Activated naive CD4-positive, alpha-beta T cell treated with anti-CD3 and anti-CD28 coated beads, Interleukin-2, amount 50 U/mL, for 24 hours (primary cell): ENCODE data around the gene C8A.

Experiments used
- H3K27ac Mint-ChIP-seq: one replicate; pipeline ENCODE4 v1.8.0; 2021; ENCODE audit warnings: mild to moderate bottlenecking, mixed read lengths
- H3K27me3 Mint-ChIP-seq: one replicate; pipeline ENCODE4 v1.8.0; 2021; ENCODE audit warnings: mixed read lengths
- H3K36me3 Mint-ChIP-seq: one replicate; pipeline ENCODE4 v1.8.0; 2021; ENCODE audit warnings: mixed read lengths
- H3K4me1 Mint-ChIP-seq: one replicate; pipeline ENCODE4 v1.8.0; 2021; ENCODE audit warnings: mixed read lengths
- H3K4me3 Mint-ChIP-seq: one replicate; pipeline ENCODE4 v1.8.0; 2021; ENCODE audit warnings: mild to moderate bottlenecking, mixed read lengths
- H3K9me3 Mint-ChIP-seq: one replicate; pipeline ENCODE4 v1.8.0; 2021; ENCODE audit warnings: mixed read lengths

C8A gene

DNA sequence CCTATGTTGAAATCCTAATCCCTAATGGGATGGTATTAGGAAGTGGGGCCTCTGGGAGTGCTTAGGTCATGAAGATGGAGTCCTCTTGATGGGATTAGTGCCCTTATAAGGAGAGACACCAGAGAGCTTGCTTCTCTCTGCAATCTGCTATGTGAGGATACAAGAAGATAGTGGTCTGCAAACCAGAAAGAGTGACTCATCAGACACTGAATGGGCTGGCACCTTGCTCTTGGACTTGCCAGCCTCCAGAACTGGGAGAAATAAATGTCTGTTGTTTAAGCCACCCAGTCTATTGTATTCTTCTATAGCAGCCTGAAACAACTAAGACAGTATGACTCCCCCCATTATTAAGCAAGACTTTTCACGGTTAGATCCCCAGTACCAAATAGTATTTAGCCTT is 67.9 kb downstream of the C8A start:
- Mint-ChIP-seq H3K27me3 (peaks cover 3% of the 10 kb centered on the region), H3K4me3 (no peak overlapping the region), H3K9me3 (no peaks in the 10 kb centered on the region), H3K36me3 (no peaks in the 10 kb centered on the region), H3K4me1 (no peaks in the 10 kb centered on the region), H3K27ac (no peak overlapping the region)

DNA sequence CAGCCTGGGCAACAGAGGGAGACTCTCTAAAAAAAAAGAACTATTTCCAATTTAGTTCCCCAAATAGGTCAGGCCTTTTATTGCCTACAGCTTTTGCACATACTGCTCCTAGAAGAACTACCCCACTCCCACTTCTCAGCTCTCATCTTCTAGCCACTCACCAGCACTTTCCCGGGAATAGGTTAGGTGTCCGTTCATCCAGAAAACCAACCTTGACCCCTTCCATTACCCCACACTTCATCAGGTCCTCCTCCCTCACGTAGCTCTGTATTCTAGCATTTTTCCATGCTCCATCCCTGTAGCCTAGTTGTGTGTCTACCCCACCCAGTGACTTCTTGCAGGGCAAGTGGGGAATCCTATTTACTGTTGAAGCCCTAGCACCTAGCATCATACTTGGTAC is 68.6 kb downstream of the C8A start:
- H3K9me3 Mint-ChIP-seq: no peaks in the 10 kb centered on the region
- H3K4me3 Mint-ChIP-seq: no peak overlapping the region
- no peaks in the 10 kb centered on the region for H3K4me1 Mint-ChIP-seq
- H3K36me3 Mint-ChIP-seq: no peaks in the 10 kb centered on the region
- no peak overlapping the region for H3K27ac Mint-ChIP-seq
- peaks cover 3% of the 10 kb centered on the region for H3K27me3 Mint-ChIP-seq

DNA sequence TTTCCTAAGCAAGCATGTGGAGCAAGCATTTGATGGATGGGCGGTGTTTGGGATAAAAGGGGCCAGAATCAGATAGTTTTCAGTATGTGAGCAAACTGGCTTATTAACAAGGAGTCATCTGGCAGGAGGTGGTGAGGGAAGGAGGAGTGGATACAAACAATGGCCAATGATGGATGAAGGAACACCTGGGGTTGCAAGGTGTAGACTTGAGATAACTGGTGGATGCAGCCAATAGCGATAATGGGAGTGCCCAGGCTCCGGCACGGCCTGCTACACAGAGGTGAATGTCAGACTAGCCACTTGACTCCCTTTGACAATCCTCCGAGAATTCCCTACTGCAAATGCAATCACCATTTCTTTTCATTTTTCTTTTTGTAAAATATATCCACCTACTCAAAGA is 69.5 kb downstream of the C8A start:
- Mint-ChIP-seq H3K4me1 (no peaks in the 10 kb centered on the region), H3K27ac (no peak overlapping the region), H3K4me3 (no peak overlapping the region)

DNA sequence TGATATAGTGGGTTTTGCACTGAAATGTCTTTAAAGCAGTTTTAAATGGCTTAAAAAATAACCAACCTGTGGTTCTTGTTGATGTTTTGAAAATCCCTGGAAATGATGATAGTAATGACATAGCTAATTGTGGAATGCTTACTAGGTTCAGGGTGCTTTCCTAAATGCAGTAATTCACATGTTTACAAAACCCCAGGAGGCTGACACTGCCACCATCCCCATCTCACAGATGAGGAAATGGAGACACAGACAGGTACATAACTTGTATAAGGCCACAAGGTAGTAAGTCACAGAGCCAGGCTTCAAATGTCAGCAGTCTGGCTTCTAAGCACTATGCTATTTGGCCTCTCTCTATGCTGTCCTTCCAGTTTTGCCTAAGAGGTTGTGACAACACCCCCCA is 70.6 kb downstream of the C8A start:
- Mint-ChIP-seq H3K27ac (no peak overlapping the region), H3K36me3 (no peaks in the 10 kb centered on the region), H3K9me3 (no peaks in the 10 kb centered on the region), H3K4me1 (no peaks in the 10 kb centered on the region), H3K27me3 (peaks cover 2% of the 10 kb centered on the region), H3K4me3 (no peak overlapping the region)

More for the DNA sequence above, 69.5 kb downstream of the C8A start:
- H3K36me3 Mint-ChIP-seq: no peaks in the 10 kb centered on the region
- H3K27me3 Mint-ChIP-seq: peaks cover 2% of the 10 kb centered on the region
- no peaks in the 10 kb centered on the region for H3K9me3 Mint-ChIP-seq

DNA sequence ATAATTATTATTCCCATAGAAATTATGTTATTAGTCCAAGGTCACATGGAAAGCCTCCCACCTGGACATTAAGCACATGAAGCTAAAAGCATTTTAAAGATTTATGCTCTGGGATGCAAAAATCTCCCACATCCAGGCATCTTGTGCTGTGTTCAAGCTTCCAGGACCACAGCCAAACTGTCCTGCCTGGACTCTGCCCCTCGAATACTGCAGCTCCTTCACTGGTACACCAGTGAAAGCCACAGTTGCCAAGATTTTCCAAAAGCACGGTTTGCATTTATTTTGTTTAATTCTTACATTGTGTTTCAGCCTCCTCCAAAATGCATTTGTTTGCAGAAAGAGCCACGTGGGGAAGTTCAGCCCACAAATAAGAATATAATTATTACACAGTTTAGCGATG is 72.6 kb downstream of the C8A start:
- no peak overlapping the region for H3K4me3 Mint-ChIP-seq
- no peak overlapping the region for H3K27ac Mint-ChIP-seq
- no peaks in the 10 kb centered on the region for H3K36me3 Mint-ChIP-seq
- no peaks in the 10 kb centered on the region for H3K4me1 Mint-ChIP-seq
- H3K9me3 Mint-ChIP-seq: no peaks in the 10 kb centered on the region
- H3K27me3 Mint-ChIP-seq: peaks cover 3% of the 10 kb centered on the region

DNA sequence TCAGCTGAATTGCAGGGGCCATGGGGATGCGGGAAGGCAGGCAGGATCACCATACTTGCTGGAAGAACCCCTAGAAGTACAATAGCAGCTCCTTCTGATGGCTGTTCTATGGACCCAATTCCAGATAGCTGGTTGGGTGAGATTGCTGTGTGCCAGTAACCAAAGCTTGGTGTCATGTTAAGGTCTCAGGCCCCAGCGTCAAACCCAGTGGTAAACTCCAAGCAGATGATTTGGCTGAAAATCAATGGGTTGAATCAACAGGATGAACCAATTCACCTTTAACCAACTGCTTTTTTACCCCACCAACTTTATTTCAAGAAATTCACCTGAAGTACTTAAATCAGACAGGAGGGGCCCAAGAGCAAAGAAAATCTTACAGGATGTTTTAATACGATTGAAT is 73.4 kb downstream of the C8A start:
- no peaks in the 10 kb centered on the region for H3K4me1 Mint-ChIP-seq
- H3K27me3 Mint-ChIP-seq: peaks cover 3% of the 10 kb centered on the region
- no peaks in the 10 kb centered on the region for H3K36me3 Mint-ChIP-seq
- H3K9me3 Mint-ChIP-seq: no peaks in the 10 kb centered on the region
- no peak overlapping the region for H3K27ac Mint-ChIP-seq
- H3K4me3 Mint-ChIP-seq: no peak overlapping the region

DNA sequence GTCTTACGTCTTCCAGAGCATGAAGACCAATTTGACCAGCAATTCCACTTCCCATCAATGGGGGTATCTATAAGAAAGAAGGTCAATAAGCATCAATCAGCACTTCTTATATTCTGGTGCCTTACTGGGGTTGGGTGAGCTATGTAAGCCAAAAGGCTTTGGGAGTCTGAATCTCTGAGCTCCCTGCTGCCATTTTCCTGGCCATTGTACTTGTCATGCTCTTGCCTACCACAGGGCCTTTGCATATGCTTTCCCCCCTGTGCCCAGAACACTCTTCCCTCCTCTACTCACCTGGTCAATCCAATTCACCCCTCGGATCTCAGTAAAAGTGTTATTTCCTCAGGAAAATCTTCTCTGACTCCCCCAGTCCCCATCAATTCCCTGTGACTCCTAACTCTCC is 74.9 kb downstream of the C8A start:
- Mint-ChIP-seq H3K4me1 (no peaks in the 10 kb centered on the region), H3K9me3 (no peaks in the 10 kb centered on the region), H3K36me3 (no peaks in the 10 kb centered on the region), H3K27ac (no peak overlapping the region), H3K27me3 (peaks cover 3% of the 10 kb centered on the region), H3K4me3 (no peak overlapping the region)

DNA sequence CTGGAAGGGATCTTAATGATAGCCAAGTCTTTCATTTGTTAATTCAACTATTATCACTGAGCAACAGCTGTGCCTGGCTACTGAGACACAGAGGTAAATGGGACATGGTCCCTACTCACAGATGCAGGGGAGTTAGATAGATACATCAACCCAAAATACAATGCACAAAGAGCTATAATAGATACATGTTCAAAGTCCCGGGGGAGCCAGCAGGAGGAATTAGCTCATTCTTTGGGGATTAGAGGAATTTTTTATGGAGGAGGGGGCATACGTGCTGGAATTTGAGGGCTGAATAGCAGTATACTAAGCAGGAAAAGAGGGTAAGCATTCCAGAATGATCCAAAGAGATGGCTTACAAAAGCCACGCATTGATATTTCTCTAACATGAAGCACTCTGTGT is 76.6 kb downstream of the C8A start:
- H3K36me3 Mint-ChIP-seq: no peaks in the 10 kb centered on the region
- H3K4me1 Mint-ChIP-seq: no peaks in the 10 kb centered on the region
- no peak overlapping the region for H3K27ac Mint-ChIP-seq
- H3K27me3 Mint-ChIP-seq: peaks cover 3% of the 10 kb centered on the region
- H3K4me3 Mint-ChIP-seq: no peak overlapping the region
- no peaks in the 10 kb centered on the region for H3K9me3 Mint-ChIP-seq

DNA sequence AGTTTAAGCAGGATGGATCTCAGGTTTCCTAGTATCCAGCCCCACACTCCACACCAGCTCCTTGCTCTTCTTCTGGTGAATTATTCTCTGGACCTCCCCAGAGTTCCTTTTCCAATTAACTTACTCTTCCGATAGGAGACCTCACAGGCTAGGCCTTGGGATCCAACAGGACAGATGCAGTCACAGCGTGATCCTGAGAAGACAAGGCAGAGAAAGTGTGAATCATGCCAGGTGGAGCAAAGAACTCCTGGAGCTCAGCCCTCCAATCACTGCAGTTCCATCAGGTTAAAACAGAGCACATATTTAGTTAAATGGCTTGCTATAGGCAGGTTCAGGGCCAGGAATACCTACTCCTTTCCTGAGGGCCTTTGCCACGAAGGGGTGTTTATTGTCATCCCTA is 77.1 kb downstream of the C8A start:
- no peak overlapping the region for H3K4me3 Mint-ChIP-seq
- no peak overlapping the region for H3K27ac Mint-ChIP-seq
- H3K36me3 Mint-ChIP-seq: no peaks in the 10 kb centered on the region
- no peaks in the 10 kb centered on the region for H3K9me3 Mint-ChIP-seq
- no peaks in the 10 kb centered on the region for H3K4me1 Mint-ChIP-seq
- H3K27me3 Mint-ChIP-seq: peaks cover 3% of the 10 kb centered on the region

DNA sequence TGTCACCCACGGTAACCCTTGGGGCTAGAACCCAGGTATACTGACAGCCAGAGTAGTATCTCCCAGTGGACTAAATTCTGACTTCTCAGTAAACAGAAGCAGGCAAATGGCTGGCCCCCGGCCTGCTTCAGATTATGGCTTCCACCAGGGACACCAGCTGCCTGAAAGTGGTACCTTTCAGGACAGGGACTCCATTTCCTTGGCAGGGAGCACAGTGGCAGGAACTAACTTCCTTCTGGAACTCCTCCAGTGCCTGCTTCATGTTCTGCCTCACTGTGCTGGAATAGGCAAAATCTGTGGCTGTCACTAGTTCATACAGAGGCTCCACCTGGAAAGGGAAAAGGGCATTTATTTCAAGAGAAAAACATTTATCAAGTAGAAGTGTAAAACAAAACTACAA is 78.6 kb downstream of the C8A start:
- H3K9me3 Mint-ChIP-seq: no peaks in the 10 kb centered on the region

DNA sequence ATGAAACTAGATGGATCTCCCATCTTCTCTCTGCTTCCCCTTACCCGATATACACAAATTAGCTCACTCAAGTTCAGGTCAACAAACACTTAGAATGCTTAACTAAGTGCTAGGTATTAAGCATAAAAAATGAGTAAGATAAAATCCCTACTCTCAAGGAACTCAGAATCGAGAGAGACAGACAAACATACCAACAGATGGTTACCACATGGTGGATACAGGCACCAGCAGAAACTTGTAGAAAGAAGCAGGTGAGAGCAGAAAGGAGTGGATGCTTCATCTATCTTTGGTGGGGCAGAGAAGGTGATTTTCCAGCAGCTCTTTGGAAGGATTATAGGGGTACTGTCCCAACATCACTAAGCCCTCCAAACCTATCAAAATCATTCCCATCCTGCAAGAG is 79.0 kb downstream of the C8A start:
- H3K4me1 Mint-ChIP-seq: no peaks in the 10 kb centered on the region
- no peaks in the 10 kb centered on the region for H3K36me3 Mint-ChIP-seq
- H3K27ac Mint-ChIP-seq: no peak overlapping the region
- peaks cover 3% of the 10 kb centered on the region for H3K27me3 Mint-ChIP-seq
- H3K4me3 Mint-ChIP-seq: no peak overlapping the region
- no peaks in the 10 kb centered on the region for H3K9me3 Mint-ChIP-seq

More for the DNA sequence above, 78.6 kb downstream of the C8A start:
- no peaks in the 10 kb centered on the region for H3K4me1 Mint-ChIP-seq
- H3K27me3 Mint-ChIP-seq: peaks cover 3% of the 10 kb centered on the region
- no peak overlapping the region for H3K27ac Mint-ChIP-seq
- H3K4me3 Mint-ChIP-seq: no peak overlapping the region
- H3K36me3 Mint-ChIP-seq: no peaks in the 10 kb centered on the region

DNA sequence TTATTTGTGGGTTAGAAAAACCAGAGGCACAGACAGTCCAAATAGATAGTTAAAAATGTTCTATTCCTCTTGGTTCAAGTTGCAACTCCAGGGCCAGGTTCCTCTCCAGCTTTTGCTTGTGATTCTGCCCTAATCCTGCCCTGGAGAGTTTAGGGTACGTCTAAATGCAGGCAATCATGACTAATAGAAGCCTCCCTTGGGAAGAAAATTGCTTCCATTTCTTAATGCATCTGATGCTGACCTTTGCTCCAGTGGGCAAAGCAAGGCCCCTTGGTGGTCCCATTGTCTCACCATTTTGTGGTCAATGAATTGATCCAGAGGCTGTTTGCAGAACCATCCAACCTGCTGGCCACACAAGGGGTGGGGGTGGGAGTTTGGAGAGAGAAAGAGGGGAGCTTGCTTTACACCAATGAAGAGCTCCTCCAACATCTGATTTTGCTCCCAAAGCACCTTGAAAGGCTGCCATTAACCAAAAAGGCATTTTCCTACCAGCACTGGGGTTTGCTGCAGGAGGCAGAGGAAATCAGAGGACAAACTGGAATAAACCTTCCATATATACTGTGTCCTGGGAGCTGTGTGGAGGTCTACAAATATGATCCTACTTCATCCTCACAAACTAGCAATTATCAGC is 79.9 kb downstream of the C8A start:
- Mint-ChIP-seq H3K9me3 (no peaks in the 10 kb centered on the region), H3K4me3 (no peak overlapping the region), H3K27ac (no peak overlapping the region), H3K27me3 (peaks cover 5% of the 10 kb centered on the region), H3K4me1 (no peaks in the 10 kb centered on the region), H3K36me3 (no peaks in the 10 kb centered on the region)

DNA sequence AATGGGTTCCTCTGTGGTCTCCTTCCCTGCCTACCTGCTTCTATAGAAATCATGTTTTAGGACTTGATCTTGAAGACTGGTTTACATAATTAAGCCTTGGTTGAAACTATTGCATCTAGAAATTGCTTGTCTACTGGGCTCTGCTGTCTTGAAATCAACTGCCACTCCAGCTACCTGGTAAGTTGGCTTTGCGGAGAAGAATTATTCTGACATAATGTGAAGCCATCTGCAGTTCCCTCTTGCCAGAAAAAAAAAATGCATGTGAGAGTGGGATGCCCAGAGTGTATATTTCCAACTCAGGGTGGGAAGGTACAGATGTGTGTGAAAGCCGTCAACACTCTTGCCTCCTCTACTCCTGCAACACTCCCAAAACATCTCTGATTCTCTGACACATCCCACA is 84.0 kb downstream of the C8A start:
- no peaks in the 10 kb centered on the region for H3K9me3 Mint-ChIP-seq
- no peaks in the 10 kb centered on the region for H3K4me1 Mint-ChIP-seq
- H3K4me3 Mint-ChIP-seq: no peak overlapping the region
- peaks cover 4% of the 10 kb centered on the region for H3K27me3 Mint-ChIP-seq
- H3K27ac Mint-ChIP-seq: no peak overlapping the region
- H3K36me3 Mint-ChIP-seq: no peaks in the 10 kb centered on the region

DNA sequence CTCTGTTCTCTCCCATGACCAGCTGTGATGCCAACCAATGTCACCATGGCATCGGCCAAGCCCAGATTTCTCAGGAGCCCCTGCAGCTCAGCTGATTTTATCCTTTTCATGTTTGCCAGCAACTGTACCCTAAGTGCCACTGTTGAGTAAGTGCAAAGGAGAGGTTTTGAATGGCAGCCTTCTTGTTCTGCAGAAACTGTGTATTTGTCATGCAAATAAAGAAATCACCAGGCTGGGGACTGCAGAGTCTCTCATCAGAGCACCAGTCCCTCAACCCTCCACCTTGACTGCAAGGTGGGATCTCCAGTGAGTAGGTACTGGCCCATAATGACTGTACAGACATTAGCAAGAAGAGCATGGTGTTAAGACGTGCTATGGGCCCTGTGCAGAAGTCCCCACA is 84.6 kb downstream of the C8A start:
- Mint-ChIP-seq H3K27ac (no peak overlapping the region), H3K27me3 (peaks cover 4% of the 10 kb centered on the region), H3K9me3 (no peaks in the 10 kb centered on the region), H3K4me1 (no peaks in the 10 kb centered on the region), H3K4me3 (no peak overlapping the region), H3K36me3 (no peaks in the 10 kb centered on the region)

DNA sequence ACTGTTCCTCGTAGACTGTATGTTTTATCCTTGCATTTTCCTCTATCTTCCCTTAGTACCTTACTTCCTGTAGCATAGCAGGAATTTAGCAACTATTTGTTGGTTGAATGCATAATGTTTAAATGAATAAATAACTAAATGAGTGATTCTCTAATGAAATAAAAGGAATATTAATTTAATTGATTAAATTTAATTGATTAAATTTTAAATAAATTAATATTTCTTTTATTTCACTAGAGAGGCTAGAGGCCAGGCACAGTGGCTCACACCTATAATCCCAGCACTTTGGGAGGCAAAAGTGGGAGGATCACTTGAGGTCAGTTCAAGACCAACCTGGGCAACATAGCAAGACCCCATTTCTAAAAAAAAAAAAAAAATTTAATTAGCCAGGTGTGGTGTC is 85.4 kb downstream of the C8A start:
- no peak overlapping the region for H3K4me3 Mint-ChIP-seq
- H3K36me3 Mint-ChIP-seq: no peaks in the 10 kb centered on the region
- H3K9me3 Mint-ChIP-seq: no peaks in the 10 kb centered on the region
- H3K4me1 Mint-ChIP-seq: no peaks in the 10 kb centered on the region
- H3K27ac Mint-ChIP-seq: no peak overlapping the region
- H3K27me3 Mint-ChIP-seq: peaks cover 4% of the 10 kb centered on the region

DNA sequence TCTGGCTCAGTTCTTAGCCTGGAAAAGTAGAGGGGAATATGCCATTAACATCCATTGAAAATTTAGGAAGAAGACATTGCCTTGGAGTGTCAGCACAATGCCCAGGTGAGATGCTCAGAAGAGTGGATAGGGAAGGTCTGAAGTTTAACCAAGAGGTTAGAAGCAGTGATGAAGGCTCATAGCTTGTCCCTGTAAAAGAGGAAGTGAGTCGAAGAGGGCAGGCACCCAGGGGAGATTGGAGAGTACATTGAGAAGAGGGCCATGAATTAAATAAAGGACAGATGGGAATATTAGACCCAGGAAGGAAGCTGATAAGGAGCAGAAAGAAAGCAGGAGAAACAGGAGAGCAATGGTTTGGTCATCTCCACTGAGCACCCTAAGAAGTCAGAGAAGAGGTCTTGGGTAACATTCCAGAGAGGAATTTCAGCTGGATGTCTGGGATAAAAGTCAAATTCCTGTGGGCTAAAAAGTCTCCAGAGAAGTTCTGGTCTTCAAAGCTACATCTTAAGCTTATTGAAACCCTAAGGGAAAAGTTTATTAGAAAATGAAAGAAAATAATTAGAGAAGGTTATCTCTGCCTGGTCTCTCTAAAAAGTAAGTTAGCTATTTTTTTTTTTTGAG is 93.9 kb downstream of the C8A start:
- Mint-ChIP-seq H3K9me3 (no peaks in the 10 kb centered on the region), H3K27ac (no peak overlapping the region), H3K4me3 (no peak overlapping the region), H3K36me3 (no peaks in the 10 kb centered on the region), H3K4me1 (no peaks in the 10 kb centered on the region), H3K27me3 (no peaks in the 10 kb centered on the region)

DNA sequence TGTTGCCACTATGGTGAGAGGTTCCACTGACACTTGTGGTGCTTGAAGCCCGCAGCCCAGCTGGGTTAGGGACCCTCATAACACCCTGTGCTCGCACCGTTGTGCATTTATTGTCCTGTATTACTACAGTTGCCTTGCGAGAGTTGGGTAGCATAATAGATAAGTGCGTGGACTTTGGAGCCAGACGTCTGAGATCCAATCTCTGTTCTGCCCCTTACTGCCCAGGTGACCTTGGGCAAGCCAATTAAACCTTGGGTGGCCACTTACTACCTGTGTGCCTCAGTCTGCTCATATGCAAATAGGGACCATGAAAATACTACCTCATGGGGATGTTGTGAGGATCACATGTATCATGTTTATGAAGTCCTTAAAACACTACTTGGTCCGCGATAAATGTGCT is 97.9 kb downstream of the C8A start:
- H3K36me3 Mint-ChIP-seq: no peaks in the 10 kb centered on the region
- H3K9me3 Mint-ChIP-seq: peaks cover under 1% of the 10 kb centered on the region
- H3K27ac Mint-ChIP-seq: no peak overlapping the region
- H3K4me1 Mint-ChIP-seq: no peaks in the 10 kb centered on the region
- peaks cover 1% of the 10 kb centered on the region for H3K27me3 Mint-ChIP-seq
- H3K4me3 Mint-ChIP-seq: no peak overlapping the region
